ENCODE data around the gene CERS6. TPM values are rescaled to one million over a fixed set of nuclear protein-coding genes. Genes with fewer than 3 reads are reported as not detected.

Gene CERS6
- total RNA-seq, 1 experiment from 2014 or later, result 8.3 TPM

- Histone ChIP-seq H3K4me3 (no peak overlapping the region), H4K20me1 (ENCODE audit: insufficient read depth) (no peaks in the 10 kb centered on the region), H3K9me2 (ENCODE audit: insufficient read depth) (no peaks in the 10 kb centered on the region), H3K4me1 (replicated peaks; ENCODE audit: insufficient read depth) (no peaks in the 10 kb centered on the region), H3K27me3 (ENCODE audit: insufficient read depth, low read depth) (no peaks in the 10 kb centered on the region), H3K4me2 (no peak overlapping the region), H3K79me2 (ENCODE audit: low read depth) (no peaks in the 10 kb centered on the region), H3F3A (ENCODE audit: insufficient read depth, low read depth) (no peaks in the 10 kb centered on the region), H3K27ac (no peak overlapping the region), H2AFZ (no peak overlapping the region), H3K9me3 (ENCODE audit: insufficient read depth, low read depth) (no peaks in the 10 kb centered on the region), H3K36me3 (ENCODE audit: low read depth) (no peaks in the 10 kb centered on the region)
- ChIA-PET CTCF (no interaction called here), POLR2A (ENCODE audit: unreplicated experiment) (no interaction called here)
- TF ChIP-seq EZH2 (IDR thresholded peaks at IDR 0.05; ENCODE audit: low read depth) (no peak), CTCF (conservative IDR thresholded peaks at IDR 0.05) (no peak)
- no peak for DNase-seq
- no TSS peak for BruUV-seq (replicated peaks)
- intact Hi-C loops (cut with micrococcal nuclease; ENCODE audit: unreplicated experiment), result no loop called here
Measured at GRCh38 chr2:168731002-168731401, 274.9 kb downstream of the CERS6 start.

GRCh38 chr2:168731616-168732015, 275.5 kb downstream of the CERS6 start:
- no TSS peak for BruUV-seq (replicated peaks)
- Histone ChIP-seq H3K36me3 (ENCODE audit: low read depth) (no peaks in the 10 kb centered on the region), H2AFZ (no peak overlapping the region)

GRCh38 chr2:168732100-168732499, 276.0 kb downstream of the CERS6 start:
- H3K27ac ChIP-seq, result no peak overlapping the region
- H3F3A ChIP-seq (ENCODE audit: insufficient read depth, low read depth), result no peaks in the 10 kb centered on the region
- H3K79me2 ChIP-seq (ENCODE audit: low read depth), result no peaks in the 10 kb centered on the region
- H3K9me3 ChIP-seq (ENCODE audit: insufficient read depth, low read depth), result no peaks in the 10 kb centered on the region
- H3K4me1 ChIP-seq (replicated peaks; ENCODE audit: insufficient read depth), result no peaks in the 10 kb centered on the region
- H3K9me2 ChIP-seq (ENCODE audit: insufficient read depth), result no peaks in the 10 kb centered on the region
- H3K4me2 ChIP-seq, result no peak overlapping the region
- no peaks in the 10 kb centered on the region for H3K27me3 ChIP-seq (ENCODE audit: insufficient read depth, low read depth)
- no peak overlapping the region for H3K4me3 ChIP-seq
- intact Hi-C loops (cut with micrococcal nuclease; ENCODE audit: unreplicated experiment), result no loop called here
- no TSS peak for BruUV-seq (replicated peaks)
- H3K36me3 ChIP-seq (ENCODE audit: low read depth), result no peaks in the 10 kb centered on the region
- TF ChIP-seq EZH2 (IDR thresholded peaks at IDR 0.05; ENCODE audit: low read depth) (no peak), CTCF (conservative IDR thresholded peaks at IDR 0.05) (no peak)
- no peak overlapping the region for H2AFZ ChIP-seq
- no peaks in the 10 kb centered on the region for H4K20me1 ChIP-seq (ENCODE audit: insufficient read depth)
- ChIA-PET POLR2A (ENCODE audit: unreplicated experiment) (no interaction called here), CTCF (no interaction called here)
- DNase-seq, result no peak

More at GRCh38 chr2:168731616-168732015, 275.5 kb downstream of the CERS6 start:
- POLR2A ChIA-PET (ENCODE audit: unreplicated experiment), result no interaction called here
- no peaks in the 10 kb centered on the region for H3K4me1 ChIP-seq (replicated peaks; ENCODE audit: insufficient read depth)
- TF ChIP-seq EZH2 (IDR thresholded peaks at IDR 0.05; ENCODE audit: low read depth), result no peak
- no peak for TF ChIP-seq CTCF (conservative IDR thresholded peaks at IDR 0.05)
- CTCF ChIA-PET, result no interaction called here
- no peaks in the 10 kb centered on the region for H3K79me2 ChIP-seq (ENCODE audit: low read depth)
- no peaks in the 10 kb centered on the region for H3K27me3 ChIP-seq (ENCODE audit: insufficient read depth, low read depth)
- H3K4me3 ChIP-seq, result no peak overlapping the region
- intact Hi-C loops (cut with micrococcal nuclease; ENCODE audit: unreplicated experiment), result no loop called here
- DNase-seq, result no peak
- no peaks in the 10 kb centered on the region for H3F3A ChIP-seq (ENCODE audit: insufficient read depth, low read depth)
- no peaks in the 10 kb centered on the region for H3K9me2 ChIP-seq (ENCODE audit: insufficient read depth)
- no peaks in the 10 kb centered on the region for H4K20me1 ChIP-seq (ENCODE audit: insufficient read depth)
- H3K9me3 ChIP-seq (ENCODE audit: insufficient read depth, low read depth), result no peaks in the 10 kb centered on the region
- H3K27ac ChIP-seq, result no peak overlapping the region
- H3K4me2 ChIP-seq, result no peak overlapping the region
